ENCODE measurements around the gene TREML4.

DNA sequence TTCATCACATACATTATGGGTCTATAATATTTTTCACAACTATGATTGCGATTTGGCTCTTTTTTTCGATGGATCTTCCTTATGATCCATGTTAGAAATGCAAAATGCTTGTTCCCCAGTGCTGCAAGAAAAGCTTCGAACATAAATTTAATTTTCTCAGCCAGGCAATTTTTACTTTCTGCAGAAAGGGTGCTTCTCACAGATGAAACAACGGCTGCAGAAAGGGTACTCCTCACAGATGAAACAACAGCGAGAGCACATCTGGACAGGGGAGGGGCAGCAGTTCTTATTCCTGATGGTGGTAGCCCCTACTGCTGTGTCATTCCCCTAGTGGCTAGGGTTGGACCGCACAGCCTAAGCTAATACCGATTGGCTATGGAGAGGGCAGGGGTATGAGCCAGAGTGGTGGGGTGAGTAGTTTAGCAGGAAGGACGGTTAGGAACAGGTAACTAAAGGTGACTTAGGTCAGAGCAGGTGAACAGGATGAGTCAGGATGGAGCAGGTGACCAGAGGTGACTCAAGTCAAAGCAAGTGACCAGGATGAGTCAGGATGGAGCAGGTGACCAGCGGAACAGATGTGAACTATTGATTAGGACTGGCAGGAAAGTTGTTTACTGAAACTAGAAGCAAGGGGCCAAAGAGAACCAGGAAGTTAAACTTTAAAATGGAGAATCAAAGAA lies 13.4 kb upstream of the TREML4 start:
- TF ChIP-seq, protein P1, sequence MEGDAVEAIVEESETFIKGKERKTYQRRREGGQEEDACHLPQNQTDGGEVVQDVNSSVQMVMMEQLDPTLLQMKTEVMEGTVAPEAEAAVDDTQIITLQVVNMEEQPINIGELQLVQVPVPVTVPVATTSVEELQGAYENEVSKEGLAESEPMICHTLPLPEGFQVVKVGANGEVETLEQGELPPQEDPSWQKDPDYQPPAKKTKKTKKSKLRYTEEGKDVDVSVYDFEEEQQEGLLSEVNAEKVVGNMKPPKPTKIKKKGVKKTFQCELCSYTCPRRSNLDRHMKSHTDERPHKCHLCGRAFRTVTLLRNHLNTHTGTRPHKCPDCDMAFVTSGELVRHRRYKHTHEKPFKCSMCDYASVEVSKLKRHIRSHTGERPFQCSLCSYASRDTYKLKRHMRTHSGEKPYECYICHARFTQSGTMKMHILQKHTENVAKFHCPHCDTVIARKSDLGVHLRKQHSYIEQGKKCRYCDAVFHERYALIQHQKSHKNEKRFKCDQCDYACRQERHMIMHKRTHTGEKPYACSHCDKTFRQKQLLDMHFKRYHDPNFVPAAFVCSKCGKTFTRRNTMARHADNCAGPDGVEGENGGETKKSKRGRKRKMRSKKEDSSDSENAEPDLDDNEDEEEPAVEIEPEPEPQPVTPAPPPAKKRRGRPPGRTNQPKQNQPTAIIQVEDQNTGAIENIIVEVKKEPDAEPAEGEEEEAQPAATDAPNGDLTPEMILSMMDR (optimal IDR thresholded peaks at IDR 0.05 in 1 of 3, IDR thresholded peaks at IDR 0.05 in 1 of 3, conservative IDR thresholded peaks at IDR 0.05 in 1 of 3; ENCODE audit: extremely low read depth in 1 of 3, insufficient read depth in 2 of 3, low read length in 3 of 3): no peak
- no peak for TF ChIP-seq EZH2 (IDR thresholded peaks at IDR 0.05; ENCODE audit: low read length)

Measured in keratinocyte (primary cell).